Karpas-422 (cell line): ENCODE data around the gene NFIX. TPM values are rescaled to one million over a fixed set of nuclear protein-coding genes. Genes with fewer than 3 reads are reported as not detected.

Experiments used
- DNase-seq: peaks from one replicate; pipeline ENCODE4 v3.0.0-alpha.2; 2015
- H2AFZ ChIP-seq: fragments of 200-600 bp; sonication (generic); 2 replicates; pipeline ENCODE4 v1.6.1; 2014; ENCODE audit warnings: antibody characterized with exemption, low read length, mixed read lengths
- H3K27ac ChIP-seq: fragments of 200-600 bp; sonication (generic); 2 replicates; pipeline ENCODE4 v1.5.1; 2014; ENCODE audit warnings: mild to moderate bottlenecking, low read length, moderate library complexity
- H3K27me3 ChIP-seq: fragments of 200-600 bp; sonication (generic); 2 replicates; pipeline ENCODE4 v1.6.1; 2014; ENCODE audit warnings: low read length, mixed read lengths
- H3K36me3 ChIP-seq: fragments of 200-600 bp; sonication (generic); 2 replicates; pipeline ENCODE4 v1.6.1; 2014; ENCODE audit warnings: low read length, mixed read lengths; ENCODE audit not compliant: insufficient read depth
- H3K4me1 ChIP-seq: fragments of 200-600 bp; sonication (generic); 2 replicates; pipeline ENCODE4 v1.6.1; 2014; ENCODE audit warnings: mild to moderate bottlenecking, low read length, mixed read lengths
- H3K4me2 ChIP-seq: fragments of 200-600 bp; sonication (generic); 2 replicates; pipeline ENCODE4 v1.6.1; 2014; ENCODE audit warnings: low read length, low read depth, mild to moderate bottlenecking; ENCODE audit not compliant: poor library complexity, severe bottlenecking
- H3K4me3 ChIP-seq: fragments of 200-600 bp; sonication (generic); 2 replicates; pipeline ENCODE4 v1.5.1; 2014; ENCODE audit warnings: mild to moderate bottlenecking, antibody characterized with exemption, low read length, mixed read lengths
- H3K79me2 ChIP-seq: fragments of 200-600 bp; sonication (generic); 2 replicates; pipeline ENCODE4 v1.6.1; 2014; ENCODE audit warnings: mild to moderate bottlenecking, low read length, mixed read lengths
- H3K9ac ChIP-seq: fragments of 200-600 bp; sonication (generic); 2 replicates; pipeline ENCODE4 v1.6.0; 2014; ENCODE audit warnings: low read length
- H3K9me2 ChIP-seq: fragments of 200-600 bp; sonication (generic), shearing (Covaris generic); replicated peaks from 2 replicates; pipeline ENCODE4 v1.6.0; 2014; ENCODE audit warnings: mild to moderate bottlenecking, low read length, moderate library complexity; ENCODE audit not compliant: insufficient read depth
- H3K9me3 ChIP-seq: fragments of 300-700, 200-600 bp; sonication (generic); 2 replicates; pipeline ENCODE4 v1.6.1; 2014; ENCODE audit warnings: low read length, mixed read lengths
- H4K20me1 ChIP-seq: fragments of 200-600 bp; sonication (generic); 2 replicates; pipeline ENCODE4 v1.6.1; 2014; ENCODE audit warnings: mild to moderate bottlenecking, antibody characterized with exemption, low read length, low read depth; ENCODE audit not compliant: insufficient read depth
- total RNA-seq: library from RNA; depleted of rRNA; stranded (reverse); fragments of >200 nt; shearing (Covaris generic); gene quantifications from 2 replicates; pipeline ENCODE4 v1.2.3, GENCODE V29; 2014; ENCODE audit warnings: low replicate concordance

The NFIX gene
- total RNA-seq, 1 experiment from 2014 or later: 0.04 TPM

DNA sequence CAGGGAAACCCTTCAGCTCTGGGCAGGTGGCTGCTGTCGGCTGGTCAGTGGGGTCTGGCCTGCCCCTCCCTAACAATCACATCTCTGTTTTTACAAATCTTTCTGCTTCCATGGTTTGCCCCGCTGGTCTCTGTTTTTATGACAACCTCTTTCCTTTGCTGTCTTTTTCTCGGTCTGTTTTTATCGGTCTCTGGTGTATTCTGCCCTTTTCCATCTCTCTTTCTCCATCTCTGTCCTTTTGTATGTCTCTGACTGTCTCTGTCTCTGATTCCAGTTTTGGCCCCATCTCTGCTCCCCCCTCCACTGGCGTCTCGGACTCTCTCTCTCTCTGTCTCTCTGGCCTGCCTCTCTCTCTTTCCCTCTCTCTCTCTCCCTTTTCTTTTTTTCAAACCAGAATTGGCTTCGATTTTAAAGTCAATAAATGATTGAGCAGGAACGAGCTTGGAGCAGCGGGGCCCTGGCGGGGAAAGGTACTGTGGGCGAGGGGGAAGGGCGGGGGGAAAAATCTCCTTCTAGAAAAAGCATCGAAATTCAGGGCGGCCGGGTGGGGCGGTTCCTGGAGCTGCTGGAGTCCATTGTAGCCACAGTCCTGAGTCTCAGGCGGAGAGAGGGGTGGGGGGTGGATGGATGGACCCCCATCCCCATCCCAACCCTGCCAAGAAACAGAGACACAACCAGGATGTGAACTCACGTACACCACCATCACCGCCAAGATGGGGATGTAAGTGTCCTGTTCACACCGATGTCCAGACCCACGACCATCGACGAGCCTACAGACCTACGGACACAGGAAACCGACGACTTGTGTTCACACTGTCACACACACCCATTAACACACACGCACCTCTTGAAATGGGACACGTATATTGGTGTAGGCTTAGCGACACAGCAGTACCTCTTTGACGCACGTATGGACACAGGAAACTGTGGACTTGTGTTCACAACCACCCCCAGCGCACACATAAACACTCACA is 3.0 kb downstream of the NFIX start:
- Histone ChIP-seq H3K4me2 (no peak overlapping the region), H2AFZ (no peak overlapping the region), H3K9me2 (no peaks in the 10 kb centered on the region), H3K36me3 (no peaks in the 10 kb centered on the region), H3K4me3 (no peak overlapping the region), H4K20me1 (no peaks in the 10 kb centered on the region), H3K4me1 (peaks cover 2% of the 10 kb centered on the region; the same call in 1 of the 2 replicates), H3K9me3 (no peaks in the 10 kb centered on the region), H3K27me3 (no peaks in the 10 kb centered on the region), H3K79me2 (no peaks in the 10 kb centered on the region), H3K27ac (no peak overlapping the region), H3K9ac (no peak overlapping the region)
- DNase-seq: no peak

DNA sequence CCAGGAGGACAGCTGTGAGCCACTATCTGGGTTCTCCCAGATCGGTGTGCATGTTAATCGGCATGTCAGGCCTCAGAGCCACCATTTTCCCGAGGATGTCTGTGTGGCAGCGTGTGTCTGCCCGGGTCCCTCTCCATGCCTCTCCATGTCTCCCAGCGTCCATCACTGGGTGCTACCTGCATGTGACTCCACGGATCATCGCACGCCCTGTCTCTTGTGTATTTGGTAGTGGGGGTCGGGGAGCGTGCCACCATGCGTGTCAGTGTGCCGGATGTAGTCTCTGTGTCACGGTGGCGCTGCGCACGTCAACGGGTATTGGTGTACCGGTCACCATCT is 5.9 kb downstream of the NFIX start:
- no peaks in the 10 kb centered on the region for H3K79me2 ChIP-seq
- H3K36me3 ChIP-seq: no peaks in the 10 kb centered on the region
- H3K4me2 ChIP-seq: no peak overlapping the region
- no peak overlapping the region for H3K4me3 ChIP-seq
- no peaks in the 10 kb centered on the region for H3K27me3 ChIP-seq
- no peak overlapping the region for H2AFZ ChIP-seq
- no peak overlapping the region for H3K9ac ChIP-seq
- no peak for DNase-seq
- no peaks in the 10 kb centered on the region for H3K4me1 ChIP-seq
- H3K9me3 ChIP-seq: no peaks in the 10 kb centered on the region
- H3K27ac ChIP-seq: no peak overlapping the region
- H3K9me2 ChIP-seq: no peaks in the 10 kb centered on the region
- no peaks in the 10 kb centered on the region for H4K20me1 ChIP-seq

- no peaks in the 10 kb centered on the region for H3K79me2 ChIP-seq
- DNase-seq: no peak
- no peak overlapping the region for H3K9ac ChIP-seq
- no peak overlapping the region for H3K4me3 ChIP-seq
- no peaks in the 10 kb centered on the region for H3K4me1 ChIP-seq
- no peaks in the 10 kb centered on the region for H3K9me2 ChIP-seq
- no peak overlapping the region for H3K4me2 ChIP-seq
- no peak overlapping the region for H3K27ac ChIP-seq
- H2AFZ ChIP-seq: no peak overlapping the region
- no peaks in the 10 kb centered on the region for H3K9me3 ChIP-seq
- H3K36me3 ChIP-seq: no peaks in the 10 kb centered on the region
- no peaks in the 10 kb centered on the region for H4K20me1 ChIP-seq
- no peaks in the 10 kb centered on the region for H3K27me3 ChIP-seq
Observed at GRCh38 chr19:13001502-13002165, 6.4 kb downstream of the NFIX start.

GRCh38 chr19:13002166-13002898 is 7.1 kb downstream of the NFIX start:
- Histone ChIP-seq H3K79me2 (no peaks in the 10 kb centered on the region), H3K4me1 (no peaks in the 10 kb centered on the region), H3K9me3 (no peaks in the 10 kb centered on the region)

GRCh38 chr19:13003081-13003480 is 7.8 kb downstream of the NFIX start:
- Histone ChIP-seq H4K20me1 (no peaks in the 10 kb centered on the region), H3K4me2 (no peak overlapping the region), H3K9me2 (no peaks in the 10 kb centered on the region), H2AFZ (no peak overlapping the region), H3K79me2 (no peaks in the 10 kb centered on the region), H3K4me1 (no peaks in the 10 kb centered on the region), H3K27me3 (no peaks in the 10 kb centered on the region), H3K27ac (no peak overlapping the region), H3K9ac (no peak overlapping the region), H3K9me3 (no peaks in the 10 kb centered on the region), H3K36me3 (no peaks in the 10 kb centered on the region), H3K4me3 (no peak overlapping the region)
- no peak for DNase-seq

More at GRCh38 chr19:13002166-13002898, 7.1 kb downstream of the NFIX start:
- H3K4me2 ChIP-seq: no peak overlapping the region
- H3K4me3 ChIP-seq: no peak overlapping the region
- H3K27ac ChIP-seq: no peak overlapping the region
- H3K36me3 ChIP-seq: no peaks in the 10 kb centered on the region
- H3K27me3 ChIP-seq: no peaks in the 10 kb centered on the region
- H3K9ac ChIP-seq: no peak overlapping the region
- H3K9me2 ChIP-seq: no peaks in the 10 kb centered on the region
- H2AFZ ChIP-seq: no peak overlapping the region
- no peak for DNase-seq
- H4K20me1 ChIP-seq: no peaks in the 10 kb centered on the region

DNA sequence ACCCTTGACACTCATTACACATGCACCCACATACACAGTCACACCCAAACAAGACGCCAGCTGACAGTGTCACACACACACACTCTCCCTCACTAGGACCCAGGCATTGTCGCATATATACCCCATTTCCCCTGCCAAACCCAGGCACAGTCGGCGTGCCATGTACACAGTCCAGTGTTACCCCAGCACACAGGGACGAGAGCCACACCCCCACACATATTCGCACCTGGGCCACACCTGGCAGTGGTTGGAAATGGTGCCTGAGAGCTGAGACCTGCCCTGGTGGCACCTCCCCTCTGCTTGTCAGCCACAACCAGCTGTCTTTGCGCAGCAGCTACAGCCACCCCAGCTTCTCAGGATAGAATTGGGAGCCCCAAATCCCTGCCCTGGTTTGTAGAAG is 9.0 kb downstream of the NFIX start:
- Histone ChIP-seq H3K27me3 (no peaks in the 10 kb centered on the region), H2AFZ (no peak overlapping the region), H3K4me1 (no peaks in the 10 kb centered on the region), H3K4me2 (no peak overlapping the region), H3K27ac (no peak overlapping the region), H4K20me1 (no peaks in the 10 kb centered on the region), H3K9ac (no peak overlapping the region), H3K9me2 (no peaks in the 10 kb centered on the region), H3K79me2 (no peaks in the 10 kb centered on the region), H3K36me3 (no peaks in the 10 kb centered on the region), H3K4me3 (no peak overlapping the region), H3K9me3 (no peaks in the 10 kb centered on the region)
- DNase-seq: no peak

- no peaks in the 10 kb centered on the region for H3K9me3 ChIP-seq
Observed at GRCh38 chr19:13005253-13005652, 10.0 kb downstream of the NFIX start.

GRCh38 chr19:13005861-13006370 is 10.6 kb downstream of the NFIX start:
- Histone ChIP-seq H2AFZ (no peak overlapping the region), H3K4me3 (no peak overlapping the region), H3K79me2 (no peaks in the 10 kb centered on the region), H3K9me3 (no peaks in the 10 kb centered on the region), H3K36me3 (no peaks in the 10 kb centered on the region), H3K9ac (no peak overlapping the region), H3K27me3 (no peaks in the 10 kb centered on the region), H4K20me1 (no peaks in the 10 kb centered on the region), H3K27ac (no peak overlapping the region), H3K4me2 (no peak overlapping the region), H3K4me1 (no peaks in the 10 kb centered on the region), H3K9me2 (no peaks in the 10 kb centered on the region)
- no peak for DNase-seq

More at GRCh38 chr19:13005253-13005652, 10.0 kb downstream of the NFIX start:
- H3K36me3 ChIP-seq: no peaks in the 10 kb centered on the region
- H3K27me3 ChIP-seq: no peaks in the 10 kb centered on the region
- H3K27ac ChIP-seq: no peak overlapping the region
- no peak overlapping the region for H3K9ac ChIP-seq
- no peaks in the 10 kb centered on the region for H3K79me2 ChIP-seq
- H3K9me2 ChIP-seq: no peaks in the 10 kb centered on the region
- no peak overlapping the region for H2AFZ ChIP-seq
- H3K4me1 ChIP-seq: no peaks in the 10 kb centered on the region
- H3K4me2 ChIP-seq: no peak overlapping the region
- DNase-seq: no peak
- H3K4me3 ChIP-seq: no peak overlapping the region
- no peaks in the 10 kb centered on the region for H4K20me1 ChIP-seq
